HG03103 (cell line): Measurements from ENCODE around the gene LIPT2.

Source experiments
- ATAC-seq: cut with Tn5 transposase; IDR thresholded peaks from one replicate; pipeline ENCODE4 v1.9.1; 2021; ENCODE audit warnings: low read depth; ENCODE audit not compliant: unreplicated experiment

The LIPT2 gene

GRCh38 chr11:74505911-74506310 is 12.4 kb upstream of the LIPT2 start:
- ATAC-seq, result no peak

GRCh38 chr11:74504100-74504691 is 10.7 kb upstream of the LIPT2 start:
- no peak for ATAC-seq

DNA sequence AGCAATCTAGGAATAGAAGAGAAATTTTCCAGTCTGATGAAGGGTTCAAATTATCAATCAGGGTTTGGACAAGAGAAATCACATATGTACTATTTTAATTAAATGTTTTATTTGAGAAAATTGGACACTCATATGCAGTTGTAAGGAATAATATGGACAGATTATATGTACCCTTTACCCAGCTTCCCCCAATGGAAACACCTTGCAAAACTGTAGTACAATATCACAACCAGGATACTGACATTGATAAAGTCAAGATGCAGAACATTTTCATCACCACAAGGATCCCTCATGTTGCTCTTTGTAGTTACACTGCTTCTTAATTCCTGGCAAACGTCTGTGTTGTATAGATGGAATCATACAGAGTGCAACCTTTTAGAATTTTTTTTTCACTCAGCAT is 1.4 kb upstream of the LIPT2 start:
- ATAC-seq, result no peak

DNA sequence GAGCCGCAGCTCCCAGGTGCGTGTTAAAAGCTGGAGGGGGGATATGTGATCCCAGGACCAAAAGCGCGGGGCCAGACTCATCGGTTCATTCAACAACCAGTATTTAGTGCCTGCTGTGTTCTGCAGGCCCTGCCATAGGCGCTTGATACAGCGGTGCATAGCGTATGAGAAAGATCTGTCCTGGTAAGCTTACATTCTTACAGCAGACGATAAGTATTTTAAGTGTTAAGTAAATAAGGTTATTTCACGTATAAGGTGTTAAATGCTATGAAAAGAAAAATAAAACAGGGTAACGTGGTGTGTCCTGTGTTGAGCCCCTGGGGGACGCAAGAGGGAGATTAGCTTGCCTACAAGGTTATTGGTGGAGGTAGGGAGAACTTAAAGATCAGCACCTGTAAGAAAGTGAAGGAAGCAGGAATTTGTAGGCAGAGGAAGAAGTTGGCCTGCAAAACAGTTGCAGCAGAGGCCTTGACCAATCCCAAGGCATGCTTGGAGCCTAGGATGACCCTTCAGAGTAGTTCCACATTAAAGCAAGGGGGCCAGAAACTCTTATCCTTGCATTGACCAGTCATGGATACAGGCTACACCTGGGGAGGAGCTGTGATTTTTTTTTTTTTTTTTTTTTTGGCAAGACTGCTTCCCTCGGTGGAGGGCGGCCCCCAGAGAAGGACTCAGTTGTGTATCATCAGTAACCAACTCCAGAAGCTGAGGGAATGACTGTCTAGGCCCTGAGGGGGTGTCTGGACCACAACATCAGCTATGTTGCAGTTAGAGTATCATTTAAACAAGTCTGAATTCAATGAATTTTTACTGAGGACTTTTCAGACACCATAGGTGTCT is 487 bp upstream of the LIPT2 start:
- no peak for ATAC-seq

DNA sequence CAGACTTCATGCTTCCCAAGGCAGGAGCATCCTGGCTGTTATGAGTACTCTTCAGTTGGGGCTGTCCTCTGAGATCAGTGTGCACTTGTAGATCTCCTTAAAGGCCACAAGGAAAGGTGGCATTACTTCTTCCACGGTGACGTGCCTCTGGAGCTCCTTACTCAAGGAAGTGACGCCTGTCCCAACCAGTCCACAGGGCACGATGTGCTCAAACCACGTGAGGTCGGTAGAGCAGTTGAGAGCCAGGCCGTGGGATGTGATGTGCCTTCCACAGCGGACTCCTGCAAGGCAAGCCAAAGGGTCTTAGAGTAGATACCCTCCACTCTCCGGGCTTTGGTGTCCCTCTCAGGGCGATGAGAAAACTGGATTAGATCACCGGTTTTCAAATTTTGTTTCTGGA is 1.4 kb downstream of the LIPT2 start:
- no peak for ATAC-seq

DNA sequence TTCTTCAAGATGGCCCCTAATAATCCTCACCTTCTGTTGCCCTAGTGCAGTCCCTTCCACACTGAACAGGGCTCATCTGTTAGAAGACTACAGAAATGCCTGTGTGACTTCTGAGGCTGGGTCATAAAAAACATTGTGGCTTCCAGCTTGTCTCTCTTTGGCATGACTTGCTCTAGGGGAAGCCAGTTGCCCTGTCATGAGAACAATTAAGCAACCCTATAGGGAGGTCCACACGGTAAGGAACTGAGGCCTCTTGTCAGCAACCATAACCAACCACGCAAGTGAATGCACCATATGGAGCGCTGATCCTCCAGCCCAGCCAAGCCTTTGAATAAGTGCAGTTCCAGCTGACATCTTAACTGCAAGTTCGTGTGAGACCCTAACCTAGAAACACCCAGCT is 2.6 kb downstream of the LIPT2 start:
- ATAC-seq, result no peak

DNA sequence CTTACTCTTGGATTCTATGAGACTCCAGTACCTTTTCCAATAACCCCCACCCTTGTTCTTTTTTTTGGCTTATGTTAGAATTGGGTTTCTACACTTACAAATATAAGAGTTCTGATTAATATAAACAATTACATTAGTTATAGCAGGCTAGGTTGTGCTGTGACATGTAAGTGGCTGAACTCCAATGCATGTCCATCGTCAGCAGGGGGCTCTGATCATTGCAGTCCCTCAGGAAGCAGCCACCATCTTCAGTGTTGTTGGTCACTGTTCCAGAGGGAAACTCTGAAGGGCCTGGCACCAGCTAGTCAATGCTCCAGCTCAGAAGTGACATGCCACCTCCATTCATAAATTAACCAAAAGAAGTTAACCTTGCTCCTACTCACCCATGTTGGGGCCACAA is 5.6 kb downstream of the LIPT2 start:
- no peak for ATAC-seq

- no peak for ATAC-seq
These were observed 7.7 kb downstream of the LIPT2 start for GRCh38 chr11:74485868-74486267.

DNA sequence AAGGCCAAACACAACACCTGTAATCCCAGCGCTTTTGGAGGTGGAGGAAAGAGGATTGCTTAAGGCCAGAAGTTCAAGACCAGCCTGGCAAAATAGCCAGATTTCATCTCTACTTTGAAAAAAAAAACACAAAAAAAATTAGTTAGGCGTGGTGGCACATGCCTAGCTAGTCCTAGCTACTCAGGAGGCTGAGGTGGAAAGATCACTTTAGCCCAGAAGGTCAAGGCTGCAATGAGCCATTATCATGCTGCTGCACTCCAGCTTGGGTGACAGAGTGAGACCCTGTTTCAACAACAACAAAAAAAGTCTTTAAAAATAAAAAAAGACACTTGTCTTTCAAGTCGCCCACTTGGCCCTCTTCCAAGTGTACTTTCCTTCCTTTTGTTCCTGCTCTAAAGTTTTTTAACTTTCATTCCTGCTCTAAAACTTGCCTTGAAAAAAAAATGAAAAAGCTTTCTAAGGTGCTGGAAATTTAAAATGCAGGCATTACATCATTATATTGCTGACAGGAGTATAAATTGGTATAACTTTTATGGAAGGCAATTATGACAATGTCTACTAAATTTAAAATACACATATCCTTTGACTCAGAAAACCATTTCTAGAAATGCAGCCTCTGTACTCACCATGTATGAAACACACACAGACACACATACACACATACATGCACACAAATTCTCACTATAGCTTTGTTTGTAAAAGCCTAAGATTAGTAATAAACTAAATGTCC is 12.7 kb downstream of the LIPT2 start:
- no peak for ATAC-seq

DNA sequence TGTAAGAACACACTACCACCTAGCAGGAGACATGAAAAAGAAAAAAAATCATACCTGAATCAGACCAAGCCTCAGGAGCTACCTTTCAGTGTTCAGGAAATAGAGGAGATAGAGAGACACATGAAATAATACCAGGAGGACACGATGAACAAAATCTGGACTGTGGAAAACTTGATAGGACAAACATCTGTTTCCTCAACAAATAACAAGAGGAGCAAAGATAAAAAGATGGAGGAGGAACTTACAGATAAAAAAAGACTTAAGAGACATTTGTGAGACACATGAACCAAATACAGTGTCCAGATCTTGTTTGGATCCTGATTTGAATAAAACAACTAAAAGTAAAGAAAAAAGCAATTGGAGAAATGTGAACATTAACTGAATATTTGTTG is 13.8 kb downstream of the LIPT2 start:
- ATAC-seq, result no peak

GRCh38 chr11:74478877-74479731 is 14.4 kb downstream of the LIPT2 start:
- no peak for ATAC-seq

DNA sequence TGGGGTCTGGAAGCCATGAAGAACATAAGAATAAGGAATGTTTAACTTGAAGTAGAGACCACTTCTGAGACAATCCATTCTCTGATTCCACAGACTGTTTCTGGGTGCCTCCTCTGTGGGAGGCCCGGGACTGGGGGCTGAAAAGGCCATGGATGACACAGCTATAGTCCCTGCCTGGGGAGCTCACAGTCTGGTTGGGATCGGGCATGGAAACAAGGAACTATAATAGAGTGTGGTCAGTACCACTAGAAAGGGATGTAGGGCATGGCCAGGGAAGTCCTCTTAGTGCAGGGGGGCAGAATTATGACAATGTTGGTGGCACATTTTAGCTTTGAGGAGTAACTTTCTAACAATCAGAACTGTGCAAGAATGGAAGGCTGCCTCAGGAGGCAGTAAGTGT is 17.0 kb downstream of the LIPT2 start:
- no peak for ATAC-seq

GRCh38 chr11:74474316-74474715 is 19.2 kb downstream of the LIPT2 start:
- ATAC-seq, result no peak

- no peak for ATAC-seq
These were observed 19.9 kb downstream of the LIPT2 start for GRCh38 chr11:74473382-74474173.

DNA sequence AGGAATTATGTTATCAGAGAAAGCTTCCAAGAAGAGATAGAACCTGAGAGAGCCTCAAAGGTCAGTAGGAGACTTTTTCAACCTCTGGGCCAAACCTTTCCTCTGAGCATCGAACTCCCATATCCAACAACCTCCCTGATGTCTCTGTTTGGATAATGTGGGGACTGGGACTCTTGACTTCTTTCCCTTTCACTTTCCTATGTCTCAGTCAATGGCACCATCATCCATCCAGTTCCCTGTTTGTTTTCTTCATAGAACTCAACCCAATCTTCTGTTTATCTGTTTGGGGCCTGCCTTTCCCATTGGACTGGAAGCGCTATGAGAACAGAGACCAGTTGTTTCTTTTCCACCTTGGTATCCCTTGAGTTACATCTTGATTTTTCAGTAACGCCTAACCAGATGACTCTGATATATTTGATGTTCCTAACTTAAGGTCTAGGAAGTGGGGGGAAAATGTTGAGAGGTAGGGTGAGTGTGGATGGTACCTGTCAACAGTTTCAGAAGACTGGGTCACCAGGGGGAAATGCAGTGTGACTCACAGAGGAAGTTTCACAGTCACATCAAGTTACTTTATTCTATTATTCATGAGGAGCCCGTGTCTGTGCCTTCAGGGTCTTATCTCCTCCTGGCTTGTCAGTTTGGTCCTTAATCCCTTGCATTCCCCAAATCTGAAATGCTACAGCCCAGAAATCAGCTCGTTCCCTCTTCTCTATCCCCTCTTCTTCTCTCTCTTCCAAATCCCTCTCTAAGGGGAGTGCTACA is 21.7 kb downstream of the LIPT2 start:
- no peak for ATAC-seq

DNA sequence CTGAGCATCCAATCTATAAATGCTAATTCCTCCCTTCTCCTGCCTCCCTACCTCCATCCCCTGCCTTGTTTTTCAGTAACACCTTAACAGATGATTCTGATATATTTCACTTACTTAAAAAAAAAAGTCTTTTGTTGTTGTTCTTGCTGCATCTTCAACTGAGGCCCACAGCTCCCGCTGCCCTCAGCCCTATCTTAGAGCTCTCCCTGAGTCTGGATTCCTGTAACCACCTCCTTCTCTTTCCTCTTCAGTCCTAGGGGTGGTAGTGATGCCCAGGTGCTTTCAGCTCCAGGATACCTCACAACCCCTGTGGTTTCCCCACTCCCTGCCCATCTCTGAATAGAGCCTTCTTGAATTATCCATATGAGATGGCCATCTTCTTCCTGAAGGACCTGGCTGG is 22.5 kb downstream of the LIPT2 start:
- no peak for ATAC-seq

GRCh38 chr11:74470526-74470925 is 23.0 kb downstream of the LIPT2 start:
- no peak for ATAC-seq

DNA sequence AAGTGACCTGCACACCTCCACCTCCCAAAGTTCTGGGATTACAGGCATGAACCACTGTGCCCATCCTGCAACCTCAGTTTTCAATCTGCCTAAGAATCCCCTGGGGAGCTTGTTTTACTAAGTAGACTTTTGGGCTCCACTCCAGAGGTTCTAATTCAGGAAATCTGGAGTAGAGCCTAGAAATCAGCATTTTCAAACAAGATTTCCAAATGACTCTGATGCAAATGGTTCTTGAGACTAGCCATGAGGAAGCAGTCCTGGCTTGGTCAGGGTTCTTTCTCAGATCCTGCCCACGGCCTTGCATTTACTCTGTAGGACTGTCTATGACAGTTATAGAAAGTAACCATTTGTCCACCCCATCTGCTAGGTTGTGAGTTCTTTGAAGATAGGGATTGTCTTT is 24.6 kb downstream of the LIPT2 start:
- no peak for ATAC-seq

GRCh38 chr11:74468521-74468920 is 25.0 kb downstream of the LIPT2 start:
- ATAC-seq, result no peak
